Measurements from ENCODE around the gene ZNF789. TPM values are rescaled to one million over a fixed set of nuclear protein-coding genes. Genes with fewer than 3 reads are reported as not detected.
A peak's percentile ranks its signal among the peaks of the same experiment; 100 is the strongest.

The ZNF789 gene
- total and polyA plus RNA-seq, 9 of the 15 experiments (the other 6 are each of a cell fraction or from before 2014, with no cell fraction given): 6.1 to 57.0 (median 24.8) TPM

GRCh38 chr7:99438573-99439480, 33.9 kb upstream of the ZNF789 start, which contains the start of the genes CPSF4 and PTCD1:
Gene CPSF4, plus strand, starts transcription at chr7:99438943. Its CDS starts 140 bp downstream, at chr7:99439083.
Gene PTCD1, minus strand, starts transcription at chr7:99438798. Its CDS starts 3,556 bp downstream, at chr7:99435242.
- Histone ChIP-seq H3K4me1 (replicated peaks in 1 of 2; ENCODE audit: control insufficient read depth in 2 of 2, insufficient read depth in 2 of 2, low read length in 2 of 2) (peaks cover 19 to 36% of the 10 kb centered on the region in 2 experiments; a peak in 4 of 5 replicates), H3K27me3 (ENCODE audit: control insufficient read depth in 2 of 2, insufficient read depth in 2 of 2, low read length in 2 of 2) (no peaks in the 10 kb centered on the region), H3K4me3 (peak within 1 kb of the TSS; percentile 98), H3K9me1 (ENCODE audit: control insufficient read depth, insufficient read depth, low read length) (peaks cover 5% of the 10 kb centered on the region), H3K4me2 (ENCODE audit: insufficient read depth, low read length) (peak within 1 kb of the TSS; percentile 98), H4K20me1 (replicated peaks; ENCODE audit: control insufficient read depth, insufficient read depth, low read length) (peaks cover 12% of the 10 kb centered on the region), H2AFZ (ENCODE audit: low read depth, low read length) (peak within 1 kb of the TSS; percentile 89), H3K79me2 (ENCODE audit: control insufficient read depth, insufficient read depth, low read length) (peaks cover 61% of the 10 kb centered on the region), H3K9me3 (replicated peaks; ENCODE audit: control insufficient read depth, insufficient read depth, low read depth, low read length) (no peaks in the 10 kb centered on the region), H3K9ac (ENCODE audit: insufficient read depth in 1 of 2, low read depth in 2 of 2, low read length in 2 of 2) (peak within 1 kb of the TSS; percentile 94 to 98), H3K36me3 (ENCODE audit: control insufficient read depth, insufficient read depth, low read length) (peaks cover 65% of the 10 kb centered on the region), H3K27ac (ENCODE audit: extremely low read depth, low read depth, low read length) (peak within 1 kb of the TSS; percentile 80)
- intact Hi-C loops (cut with micrococcal nuclease) (no loop called here), in situ Hi-C loops (cut with MboI) (no loop called here)
- DNase-seq (ENCODE audit: extremely low read depth in 1 of 4, low spot score in 3 of 4) (peak; percentile 98 to 99 (median 98)), FAIRE-seq (peak; percentile 97), ATAC-seq (peak; percentile 95)
- TSS peak; percentile 63 for BruUV-seq (replicated peaks)
- WGBS (ENCODE audit: insufficient coverage, low coverage, missing lambda C conversion rate): under 1% methylated on average over 69 of the region's 89 CpGs
- ChIA-PET CTCF (ENCODE audit: low intra/inter-chr PET ratio) (interaction anchor here (0.6 kb wide), 1 partner anchor 562 kb away, joined by 7 read pairs; no protein-coding TSS in a partner anchor), POLR2A (interaction anchor here (0.6 to 2.4 kb wide), 12 partner anchors 8 to 507 kb away, joined by 3 to 11 read pairs (median 4); partner anchors contain the start of genes BUD31, PDAP1 and ZNF394)
- TF ChIP-seq ZNF23 (CRISPR knock-in tag; IDR thresholded peaks at IDR 0.05) (0 out of 2 replicates have a peak, but pooled peaks have one; percentile 63), ZNF668 (CRISPR knock-in tag; IDR thresholded peaks at IDR 0.05) (no peak), ZNF609 (CRISPR knock-in tag; IDR thresholded peaks at IDR 0.05; ENCODE audit: borderline replicate concordance) (peak; percentile 45; the same call in 1 of the 2 replicates), GATAD2A (IDR thresholded peaks at IDR 0.05) (no peak), HMG20A (CRISPR knock-in tag; conservative IDR thresholded peaks at IDR 0.05) (no peak), ILF3 (IDR thresholded peaks at IDR 0.05; ENCODE audit: borderline replicate concordance) (no peak), ZNF212 (CRISPR knock-in tag; IDR thresholded peaks at IDR 0.05) (peak; percentile 63; the same call in 1 of the 2 replicates), CREB3 (tag; conservative IDR thresholded peaks at IDR 0.05; ENCODE audit: low read depth) (no peak), SLC30A9 (CRISPR knock-in tag; IDR thresholded peaks at IDR 0.05) (no peak), GABPB1 (CRISPR knock-in tag; IDR thresholded peaks at IDR 0.05) (peak; percentile 74; the same call in 1 of the 2 replicates), MEF2A (IDR thresholded peaks at IDR 0.05; ENCODE audit: control insufficient read depth, low read depth, low read length) (0 out of 2 replicates have a peak, but pooled peaks have one; percentile 20), IRF1 (CRISPR knock-in tag; IDR thresholded peaks at IDR 0.05; ENCODE audit: borderline replicate concordance) (no peak), ZNF436 (CRISPR knock-in tag; IDR thresholded peaks at IDR 0.05) (peak; percentile 51; the same call in 1 of the 2 replicates), KLF1 (tag; IDR thresholded peaks at IDR 0.05) (no peak)

Measured in K562 (cell line).